ENCODE data around the gene CCL22. TPM values are rescaled to one million over a fixed set of nuclear protein-coding genes. Genes with fewer than 3 reads are reported as not detected.

CCL22 gene
- total RNA-seq, 1 experiment from 2014 or later, result 0.66 TPM

GRCh38 chr16:57348327-57348726, 10.3 kb upstream of the CCL22 start:
- CTCF ChIA-PET, result no interaction called here

More at GRCh38 chr16:57348327-57348726, 10.3 kb upstream of the CCL22 start:
- no peaks in the 10 kb centered on the region for H3K9me3 ChIP-seq (ENCODE audit: control insufficient read depth in 1 of 2, insufficient read depth in 1 of 2, low read depth in 1 of 2, low read length in 2 of 2)
- intact Hi-C loops (cut with micrococcal nuclease), result no loop called here
- no peaks in the 10 kb centered on the region for H3K36me3 ChIP-seq (ENCODE audit: control insufficient read depth in 1 of 2, insufficient read depth in 2 of 2, low read length in 2 of 2)
- RAD21 ChIA-PET (ENCODE audit: low non-redundant PET in 1 of 2, low total read pairs in 2 of 2, uncharacterized antibody in 2 of 2, unreplicated experiment in 2 of 2), result no interaction called here
- POLR2A ChIA-PET, result no interaction called here
- BruUV-seq (replicated peaks), result no TSS peak
- peaks cover 11% of the 10 kb centered on the region for H3K27me3 ChIP-seq (ENCODE audit: insufficient read depth, low read length)
- H3K4me2 ChIP-seq (ENCODE audit: low read length), result no peak overlapping the region
- no peaks in the 10 kb centered on the region for H3K79me2 ChIP-seq (ENCODE audit: insufficient read depth, low read length)
- no peaks in the 10 kb centered on the region for H4K20me1 ChIP-seq (ENCODE audit: insufficient read depth)
- DNase-seq (ENCODE audit: low read depth, low spot score) (no peak), ATAC-seq (no peak)
- TF ChIP-seq CEBPB (IDR thresholded peaks at IDR 0.05; ENCODE audit: low read depth) (no peak), POLR2A (IDR thresholded peaks at IDR 0.05; ENCODE audit: borderline replicate concordance, extremely low read depth, insufficient read depth, insufficient read length) (no peak), FOSL1 (IDR thresholded peaks at IDR 0.05; ENCODE audit: low read depth) (no peak), ATF3 (IDR thresholded peaks at IDR 0.05) (no peak), SP1 (IDR thresholded peaks at IDR 0.05; ENCODE audit: low read depth) (no peak), SRF (IDR thresholded peaks at IDR 0.05; ENCODE audit: low read depth) (no peak), EGR1 (IDR thresholded peaks at IDR 0.05; ENCODE audit: low read depth) (no peak), ZFX (IDR thresholded peaks at IDR 0.05) (no peak), CTCF (IDR thresholded peaks at IDR 0.05 in 2 of 3, conservative IDR thresholded peaks at IDR 0.05 in 1 of 3; ENCODE audit: borderline replicate concordance in 1 of 3, insufficient read depth in 1 of 3, low read depth in 2 of 3, low read length in 2 of 3) (no peak)
- no peaks in the 10 kb centered on the region for H3K4me1 ChIP-seq (ENCODE audit: control insufficient read depth in 1 of 2, insufficient read depth in 2 of 2, low read length in 2 of 2)
- no peak overlapping the region for H3K27ac ChIP-seq (ENCODE audit: low read depth, low read length)
- H3K9me2 ChIP-seq (ENCODE audit: insufficient read depth), result no peaks in the 10 kb centered on the region
- H2AFZ ChIP-seq (ENCODE audit: low read depth, low read length, poor library complexity, severe bottlenecking), result no peak overlapping the region
- no peak overlapping the region for H3K4me3 ChIP-seq (replicated peaks in 1 of 2; ENCODE audit: low read depth in 1 of 2, low read length in 2 of 2)
- no peak overlapping the region for H3K9ac ChIP-seq (ENCODE audit: low read length)
